ENCODE results near the gene RPS3.

The RPS3 gene

DNA sequence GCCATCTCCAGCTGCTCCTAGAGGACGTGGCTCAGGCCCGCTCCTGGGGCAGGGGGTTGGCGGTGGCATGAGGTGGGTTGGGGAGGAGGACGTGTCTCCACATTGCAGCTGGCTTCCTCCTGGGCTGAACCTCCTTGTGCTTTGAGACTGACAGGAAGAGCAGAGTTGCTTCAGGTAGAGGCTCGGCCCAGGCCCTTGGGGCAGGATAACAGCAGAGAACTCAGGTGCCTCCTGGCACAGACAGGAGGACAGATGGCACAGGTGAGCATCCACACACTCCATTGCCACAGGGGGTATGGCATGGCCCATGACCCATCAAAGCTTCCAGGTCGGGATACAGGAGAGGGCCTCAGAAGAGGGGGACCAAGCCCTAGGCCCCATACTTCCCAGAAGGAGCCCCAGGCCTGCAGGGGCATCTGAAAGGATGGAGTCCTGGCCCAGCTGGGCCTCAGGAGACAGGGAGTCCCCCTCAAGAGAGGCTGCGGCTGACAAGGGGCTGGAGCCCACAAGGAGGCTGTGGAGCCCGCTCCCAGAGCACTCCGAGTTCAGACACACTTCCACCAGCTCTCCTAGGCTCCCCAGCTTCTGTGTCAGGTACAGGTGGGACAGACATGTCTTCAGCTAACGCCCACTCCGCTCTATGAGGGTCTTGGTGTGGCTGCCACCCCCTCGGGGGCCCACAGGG is 35.7 kb downstream of the RPS3 start:
- no peak for DNase-seq (ENCODE audit: low read depth in 2 of 2, low spot score in 1 of 2)

DNA sequence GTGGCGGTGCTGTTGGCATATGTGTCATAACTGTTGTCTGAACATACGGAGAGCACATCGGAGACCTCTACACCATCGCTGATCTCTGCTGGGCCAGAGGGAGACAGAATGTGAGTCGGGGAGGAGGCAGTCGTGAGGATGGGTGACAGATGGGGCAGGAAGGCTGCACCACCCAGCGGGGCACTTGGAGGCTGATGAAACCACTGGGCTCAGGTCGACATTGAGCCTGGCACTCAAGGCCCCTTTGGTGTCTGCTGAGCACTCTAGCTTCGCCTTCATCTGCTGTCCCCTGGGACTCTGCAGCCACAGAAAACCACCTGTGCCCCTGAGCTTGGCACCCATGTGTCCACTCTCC is 36.2 kb downstream of the RPS3 start:
- no peak for DNase-seq (ENCODE audit: low read depth in 2 of 2, low spot score in 1 of 2)

DNA sequence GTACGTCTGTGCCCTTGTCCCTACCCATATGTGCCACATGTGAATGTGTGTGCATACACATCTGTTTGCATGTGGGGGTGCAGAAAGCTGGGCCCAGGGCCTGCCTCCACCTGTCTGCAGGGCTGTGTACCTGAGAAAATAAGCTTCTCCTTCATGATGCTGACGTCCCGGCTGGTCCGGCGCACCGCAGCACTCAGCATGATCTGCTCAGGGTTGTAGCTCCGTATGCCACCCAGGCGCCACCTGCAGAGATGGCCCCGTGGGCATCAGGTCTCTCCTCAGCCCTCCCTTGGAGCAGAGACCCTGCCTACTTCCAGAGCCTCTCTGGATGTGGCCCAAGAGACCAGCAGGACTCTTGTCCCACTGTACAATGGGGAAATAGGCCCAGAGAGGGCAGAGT is 37.5 kb downstream of the RPS3 start:
- no peak for DNase-seq (ENCODE audit: low read depth in 2 of 2, low spot score in 1 of 2)

DNA sequence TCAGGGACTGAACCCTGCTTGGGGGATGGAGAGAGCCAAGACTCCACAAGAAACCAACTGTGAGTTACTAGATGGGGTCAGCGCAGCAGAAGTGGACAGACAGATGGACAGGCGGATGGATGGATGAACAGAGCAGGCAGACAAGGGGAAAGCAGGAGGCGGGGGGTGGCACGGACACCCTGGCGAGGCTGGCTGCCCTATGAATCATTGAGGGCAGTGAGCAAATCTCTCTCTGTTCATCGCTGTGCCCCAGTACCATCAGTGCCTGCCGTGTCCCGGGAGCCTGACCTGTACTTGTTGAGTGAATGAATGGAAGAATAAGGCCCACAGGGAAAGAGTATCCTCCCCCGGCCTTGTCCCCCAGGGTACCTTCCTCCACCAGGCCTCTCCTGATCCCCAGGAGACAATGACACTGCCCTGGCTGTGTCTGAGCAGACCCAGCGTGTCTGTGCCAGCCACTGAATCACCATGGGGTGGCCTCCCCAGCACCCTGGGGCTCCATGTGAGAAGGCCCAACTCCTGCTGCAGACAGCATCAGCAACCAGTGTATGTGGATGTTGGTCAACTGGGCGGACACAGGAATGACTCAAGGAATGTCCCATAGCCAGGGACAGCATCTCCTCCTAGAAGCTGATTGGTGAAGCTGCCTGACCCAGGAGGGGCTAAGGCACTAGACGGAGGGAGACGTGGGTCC is 38.8 kb downstream of the RPS3 start:
- no peak for DNase-seq (ENCODE audit: low read depth in 2 of 2, low spot score in 1 of 2)

DNA sequence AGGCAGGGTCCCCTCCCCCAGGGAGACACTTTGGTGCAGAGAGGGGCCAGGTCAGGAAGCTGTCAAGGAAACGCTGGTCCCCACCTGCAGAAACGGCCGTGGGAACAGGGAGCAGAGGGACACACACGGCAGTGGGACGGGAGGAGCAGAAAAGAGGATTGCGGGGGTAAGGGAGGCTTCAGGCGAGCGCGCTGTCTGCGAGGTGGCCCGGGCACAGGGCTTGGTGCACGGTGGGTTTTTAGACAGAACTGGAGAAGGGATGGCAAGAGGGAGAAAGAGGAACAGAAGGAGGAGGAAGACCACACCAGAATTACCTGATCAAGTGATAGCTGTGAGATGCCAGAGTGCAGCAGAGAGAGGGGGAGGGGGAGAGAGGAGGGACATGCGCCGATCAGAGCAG is 39.7 kb downstream of the RPS3 start:
- DNase-seq (ENCODE audit: low read depth in 2 of 2, low spot score in 1 of 2): no peak

DNA sequence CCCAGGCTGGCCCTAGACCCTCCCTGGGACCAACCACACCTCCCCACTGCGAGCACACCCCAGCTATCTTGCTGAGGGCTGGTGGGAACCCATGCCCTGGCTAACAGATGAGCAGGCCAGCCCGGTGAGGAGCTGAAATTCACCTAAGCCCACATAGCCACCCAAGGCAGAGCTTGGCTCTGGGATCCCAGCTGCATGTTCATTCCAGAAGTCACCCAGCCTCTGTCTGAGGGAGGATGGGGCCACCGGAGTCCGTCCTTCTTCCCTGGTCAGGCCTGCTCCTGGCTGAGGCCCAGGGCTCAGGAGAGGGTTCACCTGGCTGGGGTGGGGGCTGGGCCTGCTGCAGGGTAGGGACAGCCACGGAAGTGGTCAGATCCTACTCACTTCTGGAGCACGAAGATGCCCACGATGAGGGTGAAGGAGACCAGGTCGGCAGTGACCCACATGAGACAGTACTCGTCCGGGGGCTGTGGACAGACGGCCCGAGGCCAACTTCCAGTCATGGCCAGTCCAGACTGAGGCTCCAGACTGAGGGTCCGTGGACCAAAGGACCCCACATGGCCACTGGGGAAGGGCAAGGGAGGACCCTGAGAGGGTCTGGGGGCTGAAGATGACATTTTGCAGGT is 40.3 kb downstream of the RPS3 start:
- DNase-seq (ENCODE audit: low read depth in 2 of 2, low spot score in 1 of 2): no peak

DNA sequence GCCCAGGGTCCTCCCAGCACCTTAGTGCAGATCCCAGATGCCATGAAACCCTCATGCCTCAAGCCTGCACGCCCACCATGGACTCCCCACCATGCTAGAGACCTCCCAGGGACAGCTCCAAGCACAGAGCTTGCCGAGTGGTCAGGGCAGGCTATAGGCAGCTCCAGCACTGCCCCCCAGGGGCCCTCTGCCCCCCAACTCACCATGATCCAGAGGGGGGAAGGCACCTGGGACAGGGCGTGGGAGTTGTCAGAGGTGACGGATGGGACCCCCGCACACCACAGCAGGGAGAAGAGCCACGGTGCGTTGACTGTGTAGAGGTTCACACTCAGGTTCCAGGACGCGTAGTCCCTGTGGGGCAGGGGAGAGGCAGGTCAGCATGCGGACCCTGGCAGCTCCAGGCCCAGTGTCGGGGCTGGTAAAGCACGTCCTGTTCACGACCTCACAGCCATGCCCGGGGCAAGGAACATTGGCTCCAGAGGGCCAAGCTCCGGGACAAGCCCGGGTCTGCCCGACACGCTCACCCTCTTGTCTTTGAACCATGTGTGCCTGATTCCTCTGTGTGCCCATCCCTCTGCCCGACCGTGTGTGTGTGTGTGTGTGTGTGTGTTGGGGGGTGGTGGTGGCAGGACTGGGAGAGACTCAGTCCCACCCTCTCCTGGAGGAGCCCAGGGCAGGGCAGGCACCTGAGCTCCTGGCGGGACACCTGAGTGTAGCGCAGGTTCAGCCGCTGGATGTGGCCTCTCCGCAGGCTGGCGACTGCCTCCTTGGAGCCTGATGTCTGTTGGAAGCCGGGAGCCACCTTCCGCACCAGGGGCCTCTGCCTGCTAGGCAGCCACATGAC is 41.9 kb downstream of the RPS3 start:
- no peak for DNase-seq (ENCODE audit: low read depth in 2 of 2, low spot score in 1 of 2)

DNA sequence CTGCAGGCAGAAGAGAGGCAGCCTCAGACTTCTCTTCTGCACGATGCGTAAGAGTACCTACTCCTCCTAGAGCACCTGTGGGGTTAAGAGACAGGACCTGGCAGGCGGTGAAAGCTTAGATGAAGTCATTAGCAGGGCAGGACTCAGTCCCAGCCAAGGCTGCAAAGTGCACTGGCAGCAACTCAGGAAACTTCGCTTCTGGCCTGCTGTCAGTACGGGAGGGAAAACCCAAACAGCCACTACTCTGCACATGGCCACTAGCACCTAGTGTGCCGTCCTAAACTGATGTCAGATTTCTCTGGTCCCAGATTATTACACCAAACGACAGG is 42.5 kb downstream of the RPS3 start:
- no peak for DNase-seq (ENCODE audit: low read depth in 2 of 2, low spot score in 1 of 2)

DNA sequence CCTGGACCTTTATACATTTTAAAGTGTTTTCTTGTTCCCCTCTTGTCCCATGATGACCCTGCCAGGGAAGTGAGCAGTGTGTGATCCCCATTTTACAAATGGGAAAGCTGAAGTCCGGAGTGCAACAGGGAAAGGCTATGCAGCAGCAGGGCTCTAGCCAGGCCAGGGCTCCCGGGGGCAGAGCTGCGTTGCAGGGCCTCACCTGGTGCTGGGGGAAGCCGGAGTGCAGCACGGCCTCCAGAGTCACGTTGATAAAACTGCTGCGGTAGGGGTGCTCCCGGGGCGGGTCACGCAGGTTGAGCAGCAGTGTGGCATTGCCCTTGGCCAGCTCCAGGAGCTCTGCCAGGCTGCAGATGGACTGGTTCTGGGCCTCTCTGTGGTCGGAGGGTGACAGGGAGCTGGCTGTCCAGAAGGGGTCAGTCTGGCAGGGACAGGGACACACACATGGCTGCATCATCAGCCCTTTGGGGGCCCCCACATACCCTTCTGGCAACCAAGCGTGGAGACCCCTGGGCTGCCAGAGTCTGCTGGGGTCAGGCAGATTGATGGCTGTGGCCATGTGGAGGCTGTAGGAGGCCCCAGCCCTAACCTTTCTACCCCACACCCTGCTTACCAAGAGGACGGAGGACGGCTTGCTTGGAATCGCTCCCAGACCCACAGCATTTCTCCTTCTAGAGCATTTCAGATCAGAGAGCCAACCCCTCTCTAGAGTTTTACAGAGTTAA is 43.0 kb downstream of the RPS3 start:
- no peak for DNase-seq (ENCODE audit: low read depth in 2 of 2, low spot score in 1 of 2)

DNA sequence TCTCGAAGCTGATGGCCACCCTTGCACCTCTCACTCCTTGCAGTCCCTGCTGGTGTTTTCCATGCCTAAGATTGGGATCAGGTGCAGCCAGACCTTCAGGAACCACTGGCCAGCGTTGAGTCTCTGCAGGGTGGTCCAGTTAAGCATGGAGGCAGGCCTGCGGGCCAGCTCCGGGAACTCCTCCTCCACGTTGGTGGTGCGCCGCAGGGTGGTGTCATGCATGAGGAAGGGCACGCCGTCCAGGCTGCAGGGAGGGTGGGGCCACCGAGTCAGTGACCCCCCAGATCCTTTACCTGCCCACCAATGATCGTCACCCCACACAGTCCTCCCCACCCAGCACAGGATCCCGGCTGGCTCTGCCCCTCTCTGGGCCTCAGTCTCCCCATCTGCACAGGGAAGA is 43.7 kb downstream of the RPS3 start:
- no peak for DNase-seq (ENCODE audit: low read depth in 2 of 2, low spot score in 1 of 2)

DNA sequence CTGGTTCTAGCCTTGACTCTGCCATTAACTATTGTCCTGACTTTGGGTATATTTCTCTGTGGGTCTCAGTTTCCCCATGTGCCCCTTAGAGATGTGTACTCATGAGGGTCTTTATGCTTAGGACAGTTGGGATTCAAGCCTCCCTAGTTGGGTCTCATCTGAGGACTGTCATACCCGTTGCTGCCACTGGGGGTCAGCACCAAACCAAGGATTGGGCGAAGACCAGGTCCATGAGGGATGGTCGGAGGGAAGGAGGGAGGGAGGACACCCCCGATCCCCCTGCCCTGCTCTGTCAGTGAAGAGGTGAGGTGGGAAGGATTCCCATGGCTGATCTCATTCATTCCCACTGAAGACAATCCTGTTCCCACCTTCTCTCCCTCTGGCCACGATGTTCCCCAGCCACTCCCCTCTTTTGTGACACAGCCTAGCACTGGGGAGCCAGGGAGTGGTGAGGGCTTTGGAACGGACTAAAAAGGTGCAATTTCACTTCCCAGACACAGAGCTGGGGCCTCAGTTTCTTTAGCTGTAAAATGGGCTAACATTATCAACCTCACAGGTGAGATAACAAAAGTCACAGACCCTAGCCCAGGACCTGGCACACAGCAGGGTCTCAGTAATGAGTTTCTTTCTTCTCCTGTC is 46.1 kb downstream of the RPS3 start:
- DNase-seq (ENCODE audit: low read depth in 2 of 2, low spot score in 1 of 2): peak; percentile 41 to 69

DNA sequence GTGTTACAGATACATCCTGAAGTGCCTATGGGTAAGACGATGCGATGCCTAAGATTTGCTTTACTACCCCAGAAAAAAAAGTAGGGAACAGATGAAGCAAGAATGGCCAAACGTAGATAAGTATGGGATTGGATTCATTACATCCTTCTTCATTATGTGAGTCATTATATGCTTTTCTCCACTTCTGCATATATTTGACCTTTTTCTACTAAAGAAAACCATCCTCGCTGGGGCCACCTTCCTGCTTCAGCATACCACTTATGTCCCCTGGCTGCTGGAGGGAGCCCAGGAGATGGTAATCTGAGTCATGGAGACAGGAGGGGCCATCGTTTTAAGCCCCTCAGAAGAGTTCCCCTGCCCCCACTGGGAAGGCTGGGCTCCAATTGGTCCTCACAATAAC is 48.1 kb downstream of the RPS3 start:
- no peak for DNase-seq (ENCODE audit: low read depth in 2 of 2, low spot score in 1 of 2)

DNA sequence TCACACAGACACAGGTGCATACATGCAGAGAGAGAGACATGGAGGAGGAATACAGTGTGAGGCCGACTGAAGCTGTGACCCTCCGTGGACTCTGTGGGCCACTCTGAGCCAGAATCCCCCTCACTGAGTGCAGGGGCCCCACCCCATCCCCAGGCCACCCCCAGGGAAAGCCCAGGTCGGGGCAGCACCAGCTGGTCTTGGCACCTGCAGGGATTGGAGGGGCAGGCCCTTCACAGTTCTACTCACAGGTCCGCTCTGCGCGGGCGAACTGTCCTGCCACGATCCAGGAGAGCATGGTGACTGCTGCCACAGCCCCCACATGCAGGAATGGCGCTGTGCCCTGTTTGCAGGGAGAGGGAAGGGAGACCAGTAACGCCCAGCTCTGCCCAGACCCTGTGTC is 50.0 kb downstream of the RPS3 start:
- DNase-seq (ENCODE audit: low read depth in 2 of 2, low spot score in 1 of 2): no peak

DNA sequence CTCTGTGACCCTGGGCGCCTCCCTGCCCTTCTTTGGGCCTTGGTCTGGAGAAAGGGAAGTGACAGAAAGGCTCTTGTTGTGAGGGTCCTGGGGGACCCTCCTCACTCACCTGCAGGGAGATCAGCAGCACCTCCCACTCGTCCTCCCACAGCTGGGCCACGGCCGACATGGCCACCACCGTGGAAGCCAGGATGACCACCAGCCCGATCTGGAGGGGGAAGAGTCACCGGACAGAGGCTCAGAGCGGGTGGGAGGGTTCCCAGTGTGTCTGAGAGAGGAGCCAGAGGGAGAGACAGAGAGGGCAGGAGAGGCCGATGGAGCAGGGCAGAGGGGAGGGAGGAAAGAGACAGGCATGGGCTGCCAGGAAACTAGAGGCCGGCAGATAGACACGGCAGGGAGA is 50.5 kb downstream of the RPS3 start:
- DNase-seq (ENCODE audit: low read depth in 2 of 2, low spot score in 1 of 2): no peak

DNA sequence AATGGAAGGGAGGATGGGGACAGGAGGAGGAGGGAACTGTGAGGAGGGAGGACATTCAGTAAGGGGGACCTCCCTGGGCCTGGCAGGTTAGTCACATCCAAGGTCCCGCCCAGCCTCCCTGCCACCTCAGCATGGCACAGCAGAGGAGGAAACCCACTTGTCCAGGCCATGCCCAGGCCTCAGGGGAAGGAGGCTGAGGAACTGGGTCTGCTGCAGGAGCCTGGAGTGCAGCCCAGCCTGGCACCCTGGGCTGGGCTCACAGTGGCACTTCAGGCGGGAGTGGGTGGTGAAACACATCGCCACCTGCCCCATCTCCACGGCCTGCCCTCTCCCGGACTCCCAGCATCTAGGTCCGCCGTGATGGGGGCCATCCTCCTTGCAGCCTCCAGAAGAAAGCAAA is 50.9 kb downstream of the RPS3 start:
- DNase-seq (ENCODE audit: low read depth in 2 of 2, low spot score in 1 of 2): no peak

DNA sequence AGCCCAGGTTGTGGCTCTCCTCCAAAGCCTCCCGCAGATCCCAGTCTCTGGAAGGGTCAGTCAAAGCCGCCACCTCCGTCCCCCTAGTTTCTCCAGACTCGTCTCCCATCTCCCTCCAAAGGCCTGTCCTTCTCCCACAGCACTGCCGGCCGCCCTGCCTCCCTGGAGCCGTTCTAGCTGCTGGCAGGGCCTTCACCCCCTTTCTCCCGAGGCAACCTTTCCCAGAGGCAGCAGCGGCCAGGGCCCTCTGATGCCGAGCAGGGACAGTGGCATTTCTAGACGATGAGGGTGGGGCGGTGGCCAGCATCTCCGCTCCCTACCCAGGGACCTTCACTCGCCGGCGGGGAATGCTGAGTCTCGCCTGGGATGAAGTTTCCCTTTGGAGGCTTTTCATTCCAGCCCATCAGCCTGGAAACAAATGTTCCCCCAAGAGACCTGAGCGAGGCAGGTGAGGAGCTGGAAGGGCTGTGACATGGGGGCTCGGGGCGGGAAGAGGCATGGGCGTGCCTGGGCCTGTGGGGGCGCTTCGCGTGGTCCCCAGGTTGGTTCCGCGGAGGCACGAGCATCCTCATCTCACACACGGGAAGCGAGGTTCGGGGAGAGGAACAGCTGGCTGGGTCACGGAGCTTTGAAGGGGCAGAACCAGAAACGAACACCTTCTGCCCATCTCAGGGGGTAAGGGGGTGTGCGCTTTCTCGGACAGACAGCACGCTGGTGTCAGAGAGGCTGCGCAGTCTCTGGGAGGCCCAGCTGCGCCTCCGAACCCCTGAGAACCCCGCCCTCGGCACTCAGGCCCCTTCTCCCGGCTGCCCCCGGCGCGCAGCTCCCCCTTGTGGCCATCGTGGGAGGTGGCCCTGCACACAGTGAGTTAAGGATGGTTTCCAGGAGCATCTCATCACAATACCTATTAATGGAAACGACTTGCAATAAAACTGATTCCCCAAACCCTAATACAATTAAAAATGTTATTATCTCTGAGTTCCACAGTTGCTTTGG is 51.8 kb downstream of the RPS3 start:
- no peak for DNase-seq (ENCODE audit: low read depth in 2 of 2, low spot score in 1 of 2)

DNA sequence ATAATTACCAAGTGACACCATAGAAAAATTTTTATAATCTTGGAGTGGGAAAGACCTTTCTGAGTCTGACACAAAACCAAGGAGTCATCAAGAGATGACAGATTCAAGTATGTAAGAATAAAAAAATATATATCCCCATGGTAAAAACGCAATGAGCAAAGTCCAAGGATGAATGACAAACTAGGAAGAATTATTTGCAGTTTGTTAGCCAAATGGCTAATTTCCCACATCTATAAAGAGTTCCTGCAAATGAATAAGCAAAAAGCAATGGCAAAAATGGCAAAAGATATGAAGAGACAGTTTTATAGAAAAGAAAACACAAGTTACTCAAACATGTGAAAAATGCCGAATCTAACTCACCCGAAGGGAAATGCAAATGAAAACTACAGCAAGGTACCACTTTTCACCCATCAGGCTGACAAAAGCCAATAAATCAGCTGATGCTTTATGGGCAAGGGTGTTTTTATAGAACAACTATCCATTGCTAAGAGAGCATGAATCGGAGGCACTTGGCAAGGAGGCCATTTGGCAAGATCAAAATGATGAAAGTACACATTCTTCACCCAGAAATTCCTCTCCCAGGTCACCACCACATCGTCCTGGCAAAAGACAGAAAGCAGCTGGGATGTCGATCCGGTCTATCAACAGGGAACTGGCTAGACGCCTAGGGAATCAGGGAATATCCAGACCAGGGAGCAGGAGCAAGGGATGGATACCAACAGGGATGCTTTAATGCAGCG is 54.8 kb downstream of the RPS3 start:
- no peak for DNase-seq (ENCODE audit: low read depth in 2 of 2, low spot score in 1 of 2)

DNA sequence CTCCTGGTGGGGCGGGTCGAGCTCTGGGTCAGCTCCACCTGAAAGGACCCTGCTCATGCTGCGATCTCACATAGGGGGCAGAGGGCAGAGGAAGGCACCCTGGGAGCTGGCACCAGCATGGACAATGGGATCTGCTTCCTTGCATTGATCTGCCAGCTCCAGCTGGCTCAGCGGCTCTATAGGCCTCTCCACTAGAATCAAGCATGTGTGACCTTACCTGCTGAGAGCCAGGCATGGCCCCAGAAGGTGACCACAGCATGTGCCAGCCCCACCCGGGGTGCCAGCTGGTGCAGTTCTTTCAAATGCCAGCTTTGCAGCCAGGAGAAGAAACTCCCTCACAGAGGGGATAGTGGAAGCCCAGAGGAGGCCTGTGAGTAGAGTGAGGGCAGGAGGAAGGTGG is 55.7 kb downstream of the RPS3 start:
- no peak for DNase-seq (ENCODE audit: low read depth in 2 of 2, low spot score in 1 of 2)

Data from stimulated activated CD8-positive, alpha-beta memory T cell treated with anti-CD3 and anti-CD28 coated beads, Interleukin-4, amount 100 ng/mL, for 4 hours (primary cell).